ENCODE data around the gene ASB15.
"Not testable (repeated sequence)": the region's sequence is repeated elsewhere in the genome, so short reads cannot be mapped to it uniquely, and the experiment has no call there.

ASB15 gene

GRCh38 chr7:123598657-123599056, 3.0 kb upstream of the ASB15 start:
- DNase-seq (ENCODE audit: low spot score), result no peak

GRCh38 chr7:123599766-123600165, 1.9 kb upstream of the ASB15 start:
- DNase-seq (ENCODE audit: low spot score), result no peak

- DNase-seq (ENCODE audit: low spot score), result no peak
These were observed 745 bp upstream of the ASB15 start for GRCh38 chr7:123600876-123601275.

GRCh38 chr7:123602648-123603047, 1.0 kb downstream of the ASB15 start:
- DNase-seq (ENCODE audit: low spot score), result no peak

- no peak for DNase-seq (ENCODE audit: low spot score)
These were observed 3.1 kb downstream of the ASB15 start for GRCh38 chr7:123604739-123605138.

GRCh38 chr7:123607423-123607975, 5.9 kb downstream of the ASB15 start:
- DNase-seq (ENCODE audit: low spot score), result no peak

- no peak for DNase-seq (ENCODE audit: low spot score)
These were observed 7.6 kb downstream of the ASB15 start for GRCh38 chr7:123608991-123609882.

GRCh38 chr7:123609883-123610239, 8.2 kb downstream of the ASB15 start:
- DNase-seq (ENCODE audit: low spot score), result no peak

- DNase-seq (ENCODE audit: low spot score), result no peak
These were observed 10.4 kb downstream of the ASB15 start for GRCh38 chr7:123612024-123612423.

GRCh38 chr7:123615344-123615743, 13.7 kb downstream of the ASB15 start:
- peak; percentile 13 for DNase-seq (ENCODE audit: low spot score)

GRCh38 chr7:123616223-123616622, 14.6 kb downstream of the ASB15 start:
- no peak for DNase-seq (ENCODE audit: low spot score)

GRCh38 chr7:123621707-123622106, 20.1 kb downstream of the ASB15 start:
- DNase-seq (ENCODE audit: low spot score), result no peak

- DNase-seq (ENCODE audit: low spot score), result no peak
These were observed 21.2 kb downstream of the ASB15 start for GRCh38 chr7:123622660-123623386.

GRCh38 chr7:123624527-123625183, 23.0 kb downstream of the ASB15 start:
- DNase-seq (ENCODE audit: low spot score), result no peak

GRCh38 chr7:123625254-123625653, 23.6 kb downstream of the ASB15 start:
- DNase-seq (ENCODE audit: low spot score), result no peak

GRCh38 chr7:123627851-123628250, 26.2 kb downstream of the ASB15 start:
- no peak for DNase-seq (ENCODE audit: low spot score)

- no peak for DNase-seq (ENCODE audit: low spot score)
These were observed 27.2 kb downstream of the ASB15 start for GRCh38 chr7:123628829-123629228.

- DNase-seq (ENCODE audit: low spot score), result no peak
These were observed 27.7 kb downstream of the ASB15 start for GRCh38 chr7:123629281-123629680.

GRCh38 chr7:123632808-123633207, 31.2 kb downstream of the ASB15 start:
- DNase-seq (ENCODE audit: low spot score), result no peak

GRCh38 chr7:123633553-123633952, 31.9 kb downstream of the ASB15 start:
- peak; percentile 14 for DNase-seq (ENCODE audit: low spot score)

- not testable (repeated sequence) for DNase-seq (ENCODE audit: low spot score)
These were observed 32.5 kb downstream of the ASB15 start for GRCh38 chr7:123634011-123634573.
